Stimulated activated CD8-positive, alpha-beta memory T cell treated with anti-CD3 and anti-CD28 coated beads, Interleukin-2, amount 100 ng/mL, for 48 hours (primary cell): ENCODE data around the gene BRIX1.

Source experiments
- DNase-seq, 2 donors: peaks; one replicate each; pipeline ENCODE4 v3.0.0-alpha.2; 2020; ENCODE audit warnings: low read depth in 2 of 2

Gene BRIX1, protein sequence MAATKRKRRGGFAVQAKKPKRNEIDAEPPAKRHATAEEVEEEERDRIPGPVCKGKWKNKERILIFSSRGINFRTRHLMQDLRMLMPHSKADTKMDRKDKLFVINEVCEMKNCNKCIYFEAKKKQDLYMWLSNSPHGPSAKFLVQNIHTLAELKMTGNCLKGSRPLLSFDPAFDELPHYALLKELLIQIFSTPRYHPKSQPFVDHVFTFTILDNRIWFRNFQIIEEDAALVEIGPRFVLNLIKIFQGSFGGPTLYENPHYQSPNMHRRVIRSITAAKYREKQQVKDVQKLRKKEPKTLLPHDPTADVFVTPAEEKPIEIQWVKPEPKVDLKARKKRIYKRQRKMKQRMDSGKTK

DNA sequence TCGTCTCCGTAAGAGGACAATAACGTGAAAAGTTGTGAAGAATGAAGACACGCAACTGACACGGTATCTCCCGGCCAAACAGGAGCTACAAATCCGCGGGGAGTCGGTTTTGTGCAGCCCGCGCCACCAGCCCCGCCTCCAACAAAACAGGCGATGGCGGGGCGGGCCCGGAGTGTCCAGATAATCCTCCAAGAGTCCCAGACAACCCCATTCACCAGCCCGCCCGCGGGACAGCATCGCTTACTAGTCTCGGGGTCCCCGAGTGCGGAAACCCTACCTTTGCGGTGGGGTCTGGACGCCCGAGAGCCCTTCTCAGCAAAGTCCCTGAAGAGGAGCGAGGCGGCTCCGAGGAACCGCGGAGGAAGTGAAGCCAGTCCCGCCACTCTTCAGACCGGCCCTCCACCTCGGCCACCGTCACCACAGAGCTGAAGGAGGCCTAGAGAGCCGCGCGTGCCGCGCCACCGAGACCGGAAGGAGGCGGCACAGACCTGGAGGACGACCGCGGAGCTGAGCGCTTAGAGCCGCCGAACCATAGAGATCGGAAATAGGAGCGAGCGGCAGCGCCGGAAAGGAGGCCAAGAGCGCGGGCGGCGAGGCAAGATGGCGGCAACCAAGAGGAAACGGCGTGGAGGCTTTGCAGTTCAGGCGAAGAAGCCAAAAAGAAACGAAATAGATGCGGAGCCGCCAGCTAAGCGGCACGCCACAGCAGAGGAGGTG is at the start of gene BRIX1, which contains the start of gene RAD1:
Gene BRIX1, plus strand, starts transcription at position 573 of the 717 bp plus-strand sequence. Its CDS starts 28 bp downstream, at position 601.
Gene RAD1, minus strand, starts transcription at position 366 of the 717 bp plus-strand sequence. CDS start 612 bp downstream, outside the sequence.
- DNase-seq, result peak; percentile 90

DNA sequence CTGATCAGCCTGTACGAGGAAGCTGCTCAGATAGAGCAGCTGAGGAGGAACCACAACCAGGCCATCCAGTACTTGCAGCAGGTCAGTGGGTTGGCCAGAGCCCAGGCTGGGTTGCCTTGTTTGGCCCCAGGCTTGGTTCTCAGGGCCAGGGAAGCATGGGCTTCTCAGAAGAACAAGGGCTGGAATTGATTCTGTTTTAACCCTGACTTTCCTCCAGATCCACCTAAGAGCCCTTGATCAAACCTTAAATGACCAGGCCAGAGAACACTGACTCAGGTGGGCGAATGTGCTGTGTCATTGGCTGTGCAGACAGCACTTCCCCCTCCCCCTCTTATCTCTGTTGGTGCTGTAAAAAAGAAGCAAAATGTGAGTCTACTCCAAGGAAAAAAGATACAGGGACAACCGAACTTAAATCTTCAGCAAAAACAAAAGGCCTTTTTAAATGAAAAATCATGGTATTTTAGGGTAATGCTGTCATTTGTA is 48.5 kb upstream of the BRIX1 start:
- no peak for DNase-seq

DNA sequence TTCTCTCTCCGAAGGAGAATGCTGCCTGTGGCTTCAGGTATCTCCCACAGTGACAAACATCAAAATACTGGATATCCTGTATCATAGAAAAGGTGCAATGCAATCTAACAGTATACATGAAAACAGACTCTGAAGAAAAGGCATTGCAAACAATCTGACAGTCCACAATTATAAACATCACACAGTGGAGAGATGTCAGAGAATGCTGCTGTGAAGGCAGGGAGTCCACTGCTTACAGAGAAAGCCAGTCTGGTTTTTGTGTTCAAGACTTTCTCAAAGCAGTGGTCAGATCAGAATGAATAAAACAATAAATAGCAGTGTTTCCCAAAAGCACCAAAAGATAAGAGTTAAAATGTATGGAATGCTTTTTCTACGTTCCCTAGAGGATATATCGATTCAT is 47.9 kb upstream of the BRIX1 start:
- DNase-seq, result no peak

DNA sequence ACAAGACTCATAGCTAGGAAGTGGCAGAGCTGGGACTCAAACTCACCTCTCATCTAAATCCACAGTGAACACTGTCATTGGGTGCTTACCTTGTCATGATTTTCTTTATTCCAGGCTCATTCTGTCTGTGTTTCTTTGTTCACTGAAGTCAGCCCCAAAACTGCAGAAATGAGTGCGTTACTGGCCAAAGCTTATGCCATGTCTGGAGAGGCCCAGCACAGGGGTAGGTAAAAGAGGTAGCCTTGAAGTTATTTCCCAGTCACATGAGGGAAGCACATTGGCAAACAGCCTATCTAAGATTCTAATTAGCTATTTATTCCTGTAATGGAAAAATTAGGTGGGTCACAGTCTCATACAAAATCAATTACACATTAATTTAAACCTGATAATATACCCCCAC is 46.7 kb upstream of the BRIX1 start:
- no peak for DNase-seq

DNA sequence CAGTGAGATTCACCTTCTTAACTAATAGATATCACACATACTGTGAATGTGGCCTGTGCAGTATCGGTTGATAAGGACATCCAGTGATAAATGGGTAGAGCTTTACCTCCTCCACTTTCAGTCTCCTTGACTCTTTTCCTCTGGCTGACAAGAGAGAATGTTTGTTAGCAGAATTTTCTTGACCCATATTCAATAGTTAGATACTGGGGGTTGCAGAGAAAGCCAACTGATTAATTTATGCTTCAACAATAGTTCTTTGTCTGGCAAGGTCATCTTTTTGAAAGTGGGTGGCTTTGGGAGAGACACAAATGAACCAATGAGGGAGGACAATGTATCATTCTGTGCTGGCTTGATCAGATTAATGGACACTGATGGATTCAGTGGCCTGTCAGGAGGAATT is 46.3 kb upstream of the BRIX1 start:
- DNase-seq, result no peak

DNA sequence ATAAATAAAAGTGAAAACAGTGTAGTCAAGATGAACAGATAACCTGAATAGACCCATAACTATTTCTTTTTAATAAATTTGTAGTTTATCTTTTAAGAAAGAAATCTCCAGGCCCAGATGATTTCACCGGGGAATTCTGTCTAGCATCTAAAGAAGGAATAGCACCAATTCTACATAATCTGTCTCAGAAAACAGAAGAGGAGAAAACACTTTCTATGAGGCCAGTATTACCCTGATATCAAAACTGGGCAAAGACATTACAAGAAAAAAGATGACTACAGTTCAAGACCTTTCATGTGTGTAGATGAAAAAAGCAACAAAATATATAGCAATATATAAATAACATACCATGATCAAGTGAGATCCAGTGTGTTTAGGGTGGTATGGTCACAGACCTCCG is 45.1 kb upstream of the BRIX1 start:
- no peak for DNase-seq

DNA sequence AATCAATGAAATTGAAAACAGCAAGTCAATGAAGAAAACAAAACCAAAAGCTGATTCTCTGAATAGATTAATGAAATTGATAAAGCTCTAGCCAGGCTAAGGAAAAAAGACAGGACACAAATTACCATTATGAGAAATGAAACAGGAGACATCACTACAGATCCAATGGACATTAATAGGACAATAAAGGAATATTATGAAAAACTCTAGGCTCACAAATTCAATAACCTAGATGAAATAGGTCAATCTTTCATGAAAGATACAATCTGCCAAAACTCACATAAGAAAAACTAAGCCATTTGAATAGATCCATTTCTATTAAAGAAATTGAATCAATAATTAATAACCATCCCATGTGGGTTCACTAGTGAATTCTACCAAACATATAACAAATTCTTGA is 39.2 kb upstream of the BRIX1 start:
- no peak for DNase-seq

DNA sequence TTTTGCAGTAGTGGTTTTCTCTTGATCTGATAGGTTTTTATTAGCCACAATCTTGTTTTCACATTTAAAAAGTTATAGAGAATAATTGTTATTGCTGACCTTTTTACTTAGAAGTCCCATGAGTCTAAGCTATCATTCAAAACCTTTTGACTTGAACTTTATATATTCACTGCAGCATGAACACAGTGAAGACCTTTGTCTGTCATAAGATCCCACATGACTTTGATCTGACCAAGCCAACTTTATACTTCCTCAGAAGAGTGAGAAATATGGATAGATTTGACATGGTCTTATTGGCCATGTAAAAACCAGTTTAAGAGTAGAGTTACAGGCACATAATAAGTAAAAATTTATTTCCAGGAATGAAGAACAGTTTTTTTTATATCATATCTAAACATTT is 34.3 kb upstream of the BRIX1 start:
- DNase-seq, result no peak

DNA sequence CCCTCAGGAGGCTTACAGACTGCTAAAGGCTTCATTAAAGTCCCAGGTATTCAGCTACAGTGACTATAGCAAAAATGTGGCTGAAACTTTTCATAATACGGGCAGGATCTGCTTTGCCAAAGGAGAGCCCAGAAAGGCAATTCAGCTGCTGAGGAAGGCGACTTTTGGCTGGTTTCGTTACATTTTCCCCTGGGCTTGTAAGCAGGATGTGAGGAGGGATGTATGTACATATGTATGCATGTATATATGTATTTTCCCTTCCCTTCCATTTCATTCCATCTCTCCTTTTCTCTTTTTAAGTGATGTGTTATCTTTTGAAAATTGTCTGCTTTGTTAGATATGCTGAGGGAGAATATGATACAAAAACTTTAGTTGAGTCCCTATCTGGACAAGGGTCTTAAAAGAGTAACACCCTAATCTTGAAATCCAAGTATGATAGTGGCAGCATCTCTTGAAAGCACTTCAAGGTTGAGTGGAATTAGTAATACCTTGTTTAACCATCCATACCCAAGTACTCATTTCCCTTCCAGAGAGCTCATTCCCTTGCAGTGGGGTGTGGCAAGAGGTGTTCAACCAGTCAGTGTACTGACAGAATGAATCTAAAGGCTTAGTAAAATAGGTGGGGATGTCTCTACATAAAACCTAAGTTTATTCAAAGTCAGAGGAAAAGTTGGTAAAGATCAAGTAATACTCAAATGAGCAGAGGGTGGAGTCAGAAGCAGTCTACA is 29.0 kb upstream of the BRIX1 start:
- DNase-seq, result no peak

DNA sequence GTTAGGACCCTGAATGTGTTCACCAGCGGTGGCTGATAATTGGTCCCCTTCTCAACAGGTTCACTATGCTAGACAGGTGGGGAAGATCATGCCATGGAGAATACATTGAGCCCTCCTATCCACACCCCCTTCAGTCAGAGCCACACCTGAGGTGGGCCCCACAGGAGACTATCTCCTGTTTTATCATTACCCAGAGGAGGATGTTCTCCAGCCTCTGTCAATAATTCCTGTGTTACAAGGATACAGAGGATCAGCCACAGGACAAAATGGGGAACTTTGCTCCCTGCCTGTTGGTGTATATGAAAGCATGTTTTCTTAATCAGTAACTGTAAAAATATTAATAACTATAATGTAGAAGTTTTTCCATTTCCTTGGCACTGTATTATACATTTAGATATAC is 26.1 kb upstream of the BRIX1 start:
- DNase-seq, result no peak

DNA sequence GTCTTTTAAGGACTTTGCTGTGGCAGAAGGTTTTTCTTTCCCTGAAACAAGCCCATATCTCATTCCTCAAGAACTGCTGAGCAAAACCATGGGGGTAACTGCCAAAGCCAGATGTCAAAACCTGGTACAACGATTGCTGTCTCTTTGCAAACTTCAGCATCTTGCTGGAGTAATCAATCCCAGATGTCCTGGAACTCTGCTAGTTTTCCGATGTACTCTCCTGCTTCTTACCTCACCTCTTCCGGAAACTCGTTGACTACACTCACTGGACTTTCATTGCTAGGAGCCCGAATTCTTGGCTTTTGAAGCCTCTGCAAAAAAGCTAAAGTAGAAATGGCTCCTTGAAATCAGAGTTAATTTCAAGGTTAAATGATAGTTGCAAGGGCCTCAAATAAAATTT is 23.5 kb upstream of the BRIX1 start:
- no peak for DNase-seq

DNA sequence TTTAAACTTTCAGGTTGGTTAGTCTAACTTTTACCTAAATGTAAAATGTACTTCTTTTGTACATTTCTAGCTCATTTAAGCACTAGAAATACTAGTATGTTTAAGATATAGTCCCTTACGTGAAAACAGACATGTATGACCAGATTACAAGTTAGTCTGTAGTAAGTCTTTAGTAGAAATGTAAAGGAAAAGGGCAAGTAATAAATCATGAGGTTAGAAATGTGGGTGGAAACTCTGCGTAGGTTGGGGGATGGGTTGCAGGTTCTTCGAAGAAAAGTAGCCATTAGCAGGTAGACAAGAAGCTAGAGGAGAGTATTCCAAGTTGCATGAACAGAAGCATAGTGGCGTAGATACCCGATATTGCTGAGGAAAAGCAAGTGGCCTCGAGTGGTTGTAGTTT is 23.1 kb upstream of the BRIX1 start:
- DNase-seq, result no peak

DNA sequence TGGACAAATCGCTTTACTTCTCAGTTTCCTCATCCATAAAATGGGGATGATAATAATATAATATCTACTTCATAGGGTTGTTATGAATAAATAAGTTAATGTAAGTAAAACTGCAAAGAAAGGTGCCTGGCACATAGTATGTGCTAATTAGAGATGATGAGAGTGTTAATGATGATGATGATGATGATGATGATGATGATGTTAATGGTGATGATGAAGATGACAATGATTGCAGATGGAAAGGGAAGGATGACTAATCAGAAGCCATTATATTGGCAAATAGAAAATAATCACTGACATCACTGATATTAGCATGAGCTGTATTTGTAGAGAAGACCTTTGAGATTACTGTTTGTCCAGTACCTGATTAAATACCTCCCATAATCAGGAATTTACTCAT is 20.8 kb upstream of the BRIX1 start:
- DNase-seq, result no peak

DNA sequence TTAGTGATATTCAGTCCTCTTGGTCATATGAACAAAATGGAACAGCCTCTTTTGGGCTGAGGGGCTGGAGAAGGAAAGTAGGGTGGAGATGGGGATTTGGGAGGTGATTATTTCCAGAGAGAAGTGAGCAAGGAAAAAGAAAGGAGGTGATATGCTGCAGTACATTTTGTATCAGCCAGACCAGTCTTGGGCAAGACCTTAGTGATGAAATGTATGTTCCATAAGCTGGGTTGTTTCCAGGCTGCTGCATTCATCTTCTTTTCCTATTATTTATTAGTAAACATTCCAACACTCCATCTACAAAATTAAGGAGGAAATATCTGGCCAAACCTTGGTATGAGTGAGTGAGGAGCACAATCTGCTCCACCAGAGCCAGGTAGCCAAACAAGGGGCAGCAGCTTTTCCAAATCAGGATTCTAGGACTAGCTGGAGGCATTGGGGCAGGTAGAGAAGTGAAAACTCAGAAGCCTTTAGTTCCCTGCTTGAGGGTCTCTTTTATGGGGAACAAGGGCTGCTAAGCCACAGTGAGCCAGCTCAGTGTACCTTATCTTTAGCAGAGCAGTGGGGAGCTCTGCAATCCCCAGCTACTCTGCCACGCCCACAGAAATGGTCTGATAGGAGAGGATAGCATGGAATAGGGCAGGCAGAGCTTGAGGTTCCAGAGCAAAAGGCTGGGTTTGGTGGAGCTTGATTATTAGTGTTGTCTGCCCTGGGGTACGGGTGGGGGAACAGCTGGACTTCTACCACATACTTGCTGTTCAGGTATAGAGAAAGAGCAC is 19.7 kb upstream of the BRIX1 start:
- no peak for DNase-seq

DNA sequence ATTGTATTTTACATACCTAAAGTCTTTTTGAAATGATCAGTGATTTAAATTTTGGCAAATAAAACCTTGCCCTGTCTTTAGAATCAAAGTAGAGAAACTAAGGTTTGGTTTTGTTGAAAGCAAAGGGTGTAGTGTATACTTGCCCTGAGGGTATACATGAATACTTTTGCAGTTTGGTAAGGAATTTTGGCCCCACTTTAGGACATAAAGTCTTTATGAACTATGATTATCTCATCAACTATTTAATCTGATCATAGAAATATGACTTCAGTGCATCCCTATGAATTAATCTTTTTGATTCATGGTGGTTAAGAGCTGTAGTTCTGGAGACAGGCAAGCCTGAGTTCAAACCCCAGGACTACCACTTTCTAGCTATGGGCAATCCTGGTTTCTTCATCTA is 17.9 kb upstream of the BRIX1 start:
- no peak for DNase-seq

DNA sequence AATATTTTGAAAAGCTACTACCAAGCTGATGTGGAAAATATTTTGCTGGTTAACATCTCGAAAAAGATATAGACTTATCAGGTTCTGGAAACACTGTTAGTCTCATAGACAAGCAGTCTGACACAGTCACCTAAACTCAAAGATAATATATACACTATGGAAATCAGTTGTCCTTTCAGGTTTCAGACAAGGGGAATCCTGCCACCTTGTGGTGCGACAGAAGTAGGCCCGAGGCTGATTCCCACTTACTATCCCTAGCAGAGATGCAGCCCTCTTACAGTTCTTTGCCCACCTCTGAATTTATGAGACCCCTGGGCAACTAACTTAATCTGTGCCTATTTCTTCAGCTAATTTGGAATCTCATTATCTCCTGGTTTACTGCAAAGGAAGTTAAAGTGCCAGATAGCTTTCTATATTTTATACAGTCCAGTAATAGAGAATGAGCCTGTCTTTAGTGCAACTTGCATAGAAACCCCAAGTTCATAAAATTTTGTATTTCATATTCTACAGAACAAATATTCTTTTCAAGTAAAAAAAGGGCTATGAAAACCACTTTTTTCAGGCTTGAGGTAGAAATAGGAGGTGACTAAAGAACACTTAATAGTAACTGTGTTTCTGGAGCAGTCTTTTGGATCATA is 17.1 kb upstream of the BRIX1 start:
- DNase-seq, result peak; percentile 14 to 27

DNA sequence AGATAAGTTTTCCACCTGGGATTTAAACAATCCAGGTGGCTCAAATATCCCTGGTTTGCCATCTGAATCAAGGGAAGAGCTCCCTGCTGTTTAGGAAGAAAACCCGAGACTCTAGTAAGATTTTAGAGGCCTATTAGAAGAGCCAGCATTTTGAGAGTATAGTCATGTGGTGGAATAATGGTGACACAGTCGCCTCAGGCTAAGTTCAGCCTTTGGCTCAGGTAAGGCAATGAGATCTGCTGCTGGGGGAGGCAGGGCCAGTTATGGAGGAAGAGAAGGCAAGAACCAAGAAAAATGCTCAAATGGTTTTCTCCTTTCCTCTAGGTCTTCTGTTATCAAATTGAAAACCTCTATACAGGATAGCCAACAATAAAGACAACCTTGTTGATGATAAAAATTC is 16.4 kb upstream of the BRIX1 start:
- no peak for DNase-seq

DNA sequence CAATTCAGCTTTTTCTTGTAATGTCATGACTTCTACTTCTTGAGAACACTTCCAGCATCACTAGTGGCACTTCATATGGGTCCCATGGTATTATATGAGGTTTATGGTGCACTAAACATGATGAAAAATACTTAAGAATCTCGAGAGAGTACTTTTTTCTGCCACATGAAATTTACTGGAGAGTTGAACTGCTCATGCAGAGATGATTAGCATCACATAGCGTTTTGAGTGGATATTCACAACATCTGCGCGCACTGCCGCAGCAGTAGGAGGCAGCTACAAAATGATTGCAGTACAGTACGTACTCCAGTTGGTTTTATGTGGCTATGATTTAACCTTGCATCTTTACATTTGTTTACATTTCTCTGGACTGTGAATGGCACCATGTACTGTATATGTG is 14.9 kb upstream of the BRIX1 start:
- no peak for DNase-seq

DNA sequence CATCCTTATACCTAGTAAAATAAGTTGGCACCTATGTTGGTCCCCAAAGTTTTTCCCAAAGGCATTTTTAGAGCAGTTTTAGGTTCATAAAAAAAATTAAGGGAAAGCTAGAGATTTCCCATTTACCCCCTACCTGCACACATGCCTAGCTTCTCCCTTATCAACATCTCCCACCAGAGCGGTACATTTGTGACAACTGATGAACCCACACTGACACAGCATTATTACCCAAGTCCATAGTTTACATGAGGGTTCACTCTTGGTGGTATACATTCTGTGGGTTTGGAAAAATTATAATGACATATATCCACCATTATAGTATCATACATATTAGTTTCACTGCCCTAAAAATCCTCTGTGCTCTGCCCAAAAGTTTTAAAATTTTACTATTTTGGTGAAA is 12.3 kb upstream of the BRIX1 start:
- DNase-seq, result no peak

DNA sequence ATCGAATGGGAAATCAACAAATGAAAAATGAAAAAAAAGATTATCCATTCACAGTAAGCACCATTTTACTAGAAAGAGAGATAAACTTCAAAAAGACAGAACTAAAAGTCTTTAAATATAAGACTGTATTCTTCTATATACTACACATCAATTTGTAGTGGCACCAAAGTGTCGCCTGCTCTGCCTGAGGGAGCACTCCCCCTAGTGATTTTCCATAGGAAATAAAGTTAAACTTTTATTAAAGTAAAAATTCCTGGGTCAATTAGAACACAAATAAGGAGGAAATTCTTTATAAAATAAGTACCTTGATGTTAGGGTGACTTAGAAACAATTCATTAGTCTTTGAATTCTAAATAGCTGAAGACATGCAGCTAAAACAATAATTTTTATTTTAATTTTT is 9.9 kb upstream of the BRIX1 start:
- DNase-seq, result no peak

DNA sequence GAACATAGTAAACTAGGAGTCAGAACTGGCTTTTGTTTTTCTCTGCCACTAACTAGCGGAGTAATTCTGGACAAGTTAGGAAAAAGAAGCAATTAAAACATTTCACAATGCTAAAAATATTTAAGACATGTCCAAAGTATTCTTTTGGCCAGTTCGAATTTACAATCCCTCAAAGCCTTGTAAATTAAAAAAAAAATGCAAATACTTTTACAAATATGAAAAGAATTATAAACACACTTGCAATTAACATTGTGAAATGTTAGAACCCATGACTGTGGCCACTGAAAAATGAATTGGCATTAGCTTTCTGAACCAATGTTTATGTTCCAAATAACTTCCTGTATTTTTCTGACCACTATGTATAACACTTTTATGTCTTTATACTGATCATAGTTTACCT is 2.4 kb upstream of the BRIX1 start:
- DNase-seq, result no peak
